ENCODE data around the gene DLG4. TPM values are rescaled to one million over a fixed set of nuclear protein-coding genes. Genes with fewer than 3 reads are reported as not detected.

Gene DLG4
- total and polyA plus RNA-seq, 3 donors from 2014 or later = 26.3 to 49.8 (median 45.9) TPM

GRCh38 chr17:7137171-7137943 lies 82.3 kb downstream of the DLG4 start:
- intact Hi-C loops (cut with DNase I; ENCODE audit: low total_unique reads) = loop anchor here (2.0 kb wide), 1 partner anchor 85 kb away; no protein-coding TSS in a partner anchor
- 38 to 39% methylated on average over 12 to 13 of the region's 13 CpGs for WGBS, 2 donors
- peak; percentile 39 for DNase-seq
- no peak overlapping the region for H3K4me3 ChIP-seq
- no peaks in the 10 kb centered on the region for H3K27me3 ChIP-seq
- TF ChIP-seq CTCF (IDR thresholded peaks at IDR 0.05) (no peak), POLR2A (IDR thresholded peaks at IDR 0.05) (no peak)
- H3K9me3 ChIP-seq = no peaks in the 10 kb centered on the region
- no peaks in the 10 kb centered on the region for H3K36me3 ChIP-seq (ENCODE audit: low read depth, missing control alignments)
- no peaks in the 10 kb centered on the region for H3K4me1 ChIP-seq
- H3K27ac ChIP-seq = no peak overlapping the region

MicroRNAs within 50 kb of the gene (microRNA counts, 767-probe panel; counts per million panel counts)
- microRNA hsa-miR-324-3p (0 to 152 counts per million in 2 donors), microRNA hsa-miR-324-5p (1,987 to 2,817 counts per million in 2 donors)

Small RNA genes within 50 kb of the gene (microRNA-seq; reads per million reads assigned to microRNA genes)
- gene MIR324 (ENCODE audit: borderline number of aligned reads in 2 of 2, borderline replicate concordance in 1 of 2) = 944 to 1,276 reads per million in 2 donors

Small RNA genes within 50 kb of the gene (small RNA-seq; reads per million reads assigned to genes)
- gene AC120057.4 = 0 reads per million in 2 donors
- 1.1 to 1.6 reads per million in 2 donors for gene MIR324
- 0 reads per million in 2 donors for gene RF00019

Other genes with a start within 250 kb of the DLG4 start
Only the 30 nearest of the 33 such genes appear.
- 100 to 1,000 TPM; 208 to 314 TPM for gene RNASEK, start 207.2 kb downstream of the DLG4 start, total RNA-seq
- 317 TPM for gene RNASEK, start 207.2 kb downstream of the DLG4 start, polyA plus RNA-seq (ENCODE audit: insufficient read depth, low read depth, low replicate concordance)
- 1 to 10 TPM; 2.5 to 3.5 TPM for gene BCL6B, start 196.8 kb downstream of the DLG4 start, total RNA-seq
- 4.6 TPM for gene BCL6B, start 196.8 kb downstream of the DLG4 start, polyA plus RNA-seq (ENCODE audit: insufficient read depth, low read depth, low replicate concordance)
- gene SLC16A13, start 183.8 kb downstream of the DLG4 start, total RNA-seq = 1 to 10 TPM; 1.9 to 2.2 TPM
- gene SLC16A13, start 183.8 kb downstream of the DLG4 start, polyA plus RNA-seq (ENCODE audit: insufficient read depth, low read depth, low replicate concordance) = 2.0 TPM
- gene SLC16A11, start 175.7 kb downstream of the DLG4 start, total RNA-seq = 1 to 10 TPM in 1 of 2 donors, under 1 TPM in 1; 0.55 to 2.0 TPM
- gene SLC16A11, start 175.7 kb downstream of the DLG4 start, polyA plus RNA-seq (ENCODE audit: insufficient read depth, low read depth, low replicate concordance) = 3.0 TPM
- 1 to 10 TPM; 3.5 to 3.8 TPM for gene CLEC10A, start 139.6 kb downstream of the DLG4 start, total RNA-seq
- gene CLEC10A, start 139.6 kb downstream of the DLG4 start, polyA plus RNA-seq (ENCODE audit: insufficient read depth, low read depth, low replicate concordance) = 11.7 TPM
- gene ASGR2, start 105.0 kb downstream of the DLG4 start, total RNA-seq = 1 to 10 TPM in 1 of 2 donors, under 1 TPM in 1; 0.47 to 1.1 TPM
- 2.6 TPM for gene ASGR2, start 105.0 kb downstream of the DLG4 start, polyA plus RNA-seq (ENCODE audit: insufficient read depth, low read depth, low replicate concordance)
- 10 to 100 TPM; 11.5 to 19.1 TPM for gene ASGR1, start 40.5 kb downstream of the DLG4 start, total RNA-seq
- 21.3 TPM for gene ASGR1, start 40.5 kb downstream of the DLG4 start, polyA plus RNA-seq (ENCODE audit: insufficient read depth, low read depth, low replicate concordance)
- 100 to 1,000 TPM; 298 to 458 TPM for gene ACADVL, start 102 bp upstream of the DLG4 start, total RNA-seq
- 334 TPM for gene ACADVL, start 102 bp upstream of the DLG4 start, polyA plus RNA-seq (ENCODE audit: insufficient read depth, low read depth, low replicate concordance)
- gene DVL2, start 14.7 kb upstream of the DLG4 start, total RNA-seq = 100 to 1,000 TPM in 1 of 2 donors, 10 to 100 TPM in 1; 81.3 to 102 TPM
- 43.6 TPM for gene DVL2, start 14.7 kb upstream of the DLG4 start, polyA plus RNA-seq (ENCODE audit: insufficient read depth, low read depth, low replicate concordance)
- gene PHF23, start 19.6 kb upstream of the DLG4 start, total RNA-seq = 10 to 100 TPM; 54.9 to 61.6 TPM
- gene PHF23, start 19.6 kb upstream of the DLG4 start, polyA plus RNA-seq (ENCODE audit: insufficient read depth, low read depth, low replicate concordance) = 53.4 TPM
- gene GABARAP, start 22.6 kb upstream of the DLG4 start, total RNA-seq = 100 to 1,000 TPM; 521 to 683 TPM
- 1,171 TPM for gene GABARAP, start 22.6 kb upstream of the DLG4 start, polyA plus RNA-seq (ENCODE audit: insufficient read depth, low read depth, low replicate concordance)
- gene CTDNEP1, start 31.9 kb upstream of the DLG4 start, total RNA-seq = 10 to 100 TPM; 86.4 to 94.0 TPM
- gene CTDNEP1, start 31.9 kb upstream of the DLG4 start, polyA plus RNA-seq (ENCODE audit: insufficient read depth, low read depth, low replicate concordance) = 138 TPM
- gene ELP5, start 32.4 kb upstream of the DLG4 start, total RNA-seq = 100 to 1,000 TPM; 107 to 123 TPM
- 295 TPM for gene ELP5, start 32.4 kb upstream of the DLG4 start, polyA plus RNA-seq (ENCODE audit: insufficient read depth, low read depth, low replicate concordance)
- gene CLDN7, start 42.6 kb upstream of the DLG4 start, total RNA-seq = 1 to 10 TPM; 4.5 to 6.9 TPM
- gene CLDN7, start 42.6 kb upstream of the DLG4 start, polyA plus RNA-seq (ENCODE audit: insufficient read depth, low read depth, low replicate concordance) = 8.8 TPM
- gene SLC2A4, start 61.9 kb upstream of the DLG4 start, total RNA-seq = 1 to 10 TPM; 4.2 to 6.6 TPM
- gene SLC2A4, start 61.9 kb upstream of the DLG4 start, polyA plus RNA-seq (ENCODE audit: insufficient read depth, low read depth, low replicate concordance) = 4.7 TPM
- 100 to 1,000 TPM; 276 to 549 TPM for gene YBX2, start 74.8 kb upstream of the DLG4 start, total RNA-seq
- gene YBX2, start 74.8 kb upstream of the DLG4 start, polyA plus RNA-seq (ENCODE audit: insufficient read depth, low read depth, low replicate concordance) = 1,120 TPM
- 100 to 1,000 TPM; 193 to 229 TPM for gene EIF5A, start 87.8 kb upstream of the DLG4 start, total RNA-seq
- 388 TPM for gene EIF5A, start 87.8 kb upstream of the DLG4 start, polyA plus RNA-seq (ENCODE audit: insufficient read depth, low read depth, low replicate concordance)
- gene GPS2, start 95.5 kb upstream of the DLG4 start, total RNA-seq = 100 to 1,000 TPM; 204 to 239 TPM
- 219 TPM for gene GPS2, start 95.5 kb upstream of the DLG4 start, polyA plus RNA-seq (ENCODE audit: insufficient read depth, low read depth, low replicate concordance)
- 10 to 100 TPM; 34.5 to 50.6 TPM for gene NEURL4, start 109.5 kb upstream of the DLG4 start, total RNA-seq
- gene NEURL4, start 109.5 kb upstream of the DLG4 start, polyA plus RNA-seq (ENCODE audit: insufficient read depth, low read depth, low replicate concordance) = 38.3 TPM
- gene ACAP1, start 116.7 kb upstream of the DLG4 start, total RNA-seq = 100 to 1,000 TPM in 1 of 2 donors, 10 to 100 TPM in 1; 12.6 to 140 TPM
- 95.2 TPM for gene ACAP1, start 116.7 kb upstream of the DLG4 start, polyA plus RNA-seq (ENCODE audit: insufficient read depth, low read depth, low replicate concordance)
- gene KCTD11, start 132.3 kb upstream of the DLG4 start, total RNA-seq = 1 to 10 TPM; 4.8 to 5.0 TPM
- gene KCTD11, start 132.3 kb upstream of the DLG4 start, polyA plus RNA-seq (ENCODE audit: insufficient read depth, low read depth, low replicate concordance) = 6.8 TPM
- 1 to 10 TPM; 2.8 to 6.6 TPM for gene TMEM95, start 135.3 kb upstream of the DLG4 start, total RNA-seq
- 9.9 TPM for gene TMEM95, start 135.3 kb upstream of the DLG4 start, polyA plus RNA-seq (ENCODE audit: insufficient read depth, low read depth, low replicate concordance)
- 1 to 10 TPM; 3.7 to 6.8 TPM for gene TNK1, start 161.3 kb upstream of the DLG4 start, total RNA-seq
- gene TNK1, start 161.3 kb upstream of the DLG4 start, polyA plus RNA-seq (ENCODE audit: insufficient read depth, low read depth, low replicate concordance) = 4.0 TPM
- gene PLSCR3, start 174.7 kb upstream of the DLG4 start, total RNA-seq = 10 to 100 TPM; 13.6 to 19.4 TPM
- gene PLSCR3, start 174.7 kb upstream of the DLG4 start, polyA plus RNA-seq (ENCODE audit: insufficient read depth, low read depth, low replicate concordance) = 14.2 TPM
- 10 to 100 TPM; 18.7 to 33.3 TPM for gene TMEM256, start 184.3 kb upstream of the DLG4 start, total RNA-seq
- 27.3 TPM for gene TMEM256, start 184.3 kb upstream of the DLG4 start, polyA plus RNA-seq (ENCODE audit: insufficient read depth, low read depth, low replicate concordance)
- 10 to 100 TPM in 1 of 2 donors, 1 to 10 TPM in 1; 9.9 to 10.7 TPM for gene NLGN2, start 188.0 kb upstream of the DLG4 start, total RNA-seq
- gene NLGN2, start 188.0 kb upstream of the DLG4 start, polyA plus RNA-seq (ENCODE audit: insufficient read depth, low read depth, low replicate concordance) = 8.4 TPM
- 10 to 100 TPM in 1 of 2 donors, 1 to 10 TPM in 1; 8.5 to 18.7 TPM for gene SPEM1, start 200.5 kb upstream of the DLG4 start, total RNA-seq
- gene SPEM1, start 200.5 kb upstream of the DLG4 start, polyA plus RNA-seq (ENCODE audit: insufficient read depth, low read depth, low replicate concordance) = 67.7 TPM
- 100 to 1,000 TPM in 1 of 2 donors, 10 to 100 TPM in 1; 41.4 to 202 TPM for gene SPEM2, start 205.8 kb upstream of the DLG4 start, total RNA-seq
- 111 TPM for gene SPEM2, start 205.8 kb upstream of the DLG4 start, polyA plus RNA-seq (ENCODE audit: insufficient read depth, low read depth, low replicate concordance)
- 10 to 100 TPM in 1 of 2 donors, 1 to 10 TPM in 1; 5.7 to 18.8 TPM for gene SPEM3, start 209.0 kb upstream of the DLG4 start, total RNA-seq
- 63.0 TPM for gene SPEM3, start 209.0 kb upstream of the DLG4 start, polyA plus RNA-seq (ENCODE audit: insufficient read depth, low read depth, low replicate concordance)
- 10 to 100 TPM in 1 of 2 donors, 1 to 10 TPM in 1; 7.9 to 11.7 TPM for gene TMEM102, start 215.6 kb upstream of the DLG4 start, total RNA-seq
- 6.5 TPM for gene TMEM102, start 215.6 kb upstream of the DLG4 start, polyA plus RNA-seq (ENCODE audit: insufficient read depth, low read depth, low replicate concordance)